Fibroblast of skin of abdomen (primary cell): Measurements from ENCODE around the gene HTR4.
"Not testable (repeated sequence)": the region's sequence is repeated elsewhere in the genome, so short reads cannot be mapped to it uniquely, and the experiment has no call there.

Experiments used
- DNase-seq: peaks from one replicate; pipeline ENCODE4 v3.0.0-alpha.2; 2013

HTR4 gene

GRCh38 chr5:148469501-148469935, 184.8 kb downstream of the HTR4 start:
- peak; percentile 5 for DNase-seq

GRCh38 chr5:148468746-148469145, 185.6 kb downstream of the HTR4 start:
- not testable (repeated sequence) for DNase-seq

- no peak for DNase-seq
Measured at GRCh38 chr5:148467958-148468357, 186.4 kb downstream of the HTR4 start.

DNA sequence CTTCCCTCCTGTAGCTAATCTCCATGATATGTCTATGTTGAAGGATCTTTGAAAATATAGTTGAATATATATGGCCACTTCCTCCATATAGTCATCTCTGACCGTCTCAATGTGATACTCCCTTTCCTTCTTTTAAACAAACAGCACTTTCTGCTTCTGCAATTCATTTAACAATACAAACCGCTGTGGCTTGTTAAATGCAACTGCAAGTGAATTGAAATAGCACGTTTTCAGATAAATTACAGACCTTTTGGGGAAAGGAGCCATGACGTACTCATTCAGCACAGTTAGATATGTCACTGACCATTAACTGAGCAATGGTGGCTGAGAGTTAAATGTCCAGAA, 188.1 kb downstream of the HTR4 start:
- no peak for DNase-seq

DNA sequence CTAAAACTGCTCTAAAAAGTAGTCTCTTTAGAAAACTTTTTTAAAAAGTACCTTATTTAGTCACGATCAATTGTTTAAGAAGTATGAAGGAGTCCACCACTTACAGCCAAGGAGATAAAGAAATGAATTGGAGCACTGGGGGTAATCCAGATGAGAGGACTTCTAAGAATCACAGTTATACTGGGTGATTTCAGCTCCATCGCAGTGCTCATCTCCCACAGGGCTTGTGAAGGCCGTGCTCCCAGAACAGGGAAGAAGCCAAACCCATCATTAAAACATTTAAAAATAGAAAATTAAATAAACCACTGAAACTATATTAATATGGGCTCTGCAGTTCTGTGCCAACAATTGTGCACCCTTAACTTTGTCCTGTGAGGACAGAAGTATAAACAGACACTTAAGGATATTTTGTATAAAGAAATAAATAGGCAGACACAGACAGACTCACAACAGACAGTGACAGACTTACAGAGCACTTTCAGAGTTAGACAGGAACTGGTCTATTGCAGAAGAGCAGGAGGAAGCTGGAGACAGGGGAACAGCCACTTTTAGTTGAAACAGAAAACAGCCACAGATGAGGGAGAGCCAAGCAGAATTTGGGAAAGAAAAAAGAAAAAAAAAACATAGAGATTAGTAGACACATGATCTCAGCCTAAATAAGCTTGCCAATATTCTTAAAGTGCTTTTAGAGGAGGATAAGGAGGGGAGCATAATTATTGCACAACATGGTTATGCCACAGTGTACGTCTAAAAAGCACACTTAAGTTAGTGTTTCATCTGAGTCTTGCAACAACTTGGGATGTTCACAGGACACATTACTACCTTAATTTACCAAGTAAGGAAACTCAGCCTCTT, 188.7 kb downstream of the HTR4 start:
- DNase-seq: no peak

DNA sequence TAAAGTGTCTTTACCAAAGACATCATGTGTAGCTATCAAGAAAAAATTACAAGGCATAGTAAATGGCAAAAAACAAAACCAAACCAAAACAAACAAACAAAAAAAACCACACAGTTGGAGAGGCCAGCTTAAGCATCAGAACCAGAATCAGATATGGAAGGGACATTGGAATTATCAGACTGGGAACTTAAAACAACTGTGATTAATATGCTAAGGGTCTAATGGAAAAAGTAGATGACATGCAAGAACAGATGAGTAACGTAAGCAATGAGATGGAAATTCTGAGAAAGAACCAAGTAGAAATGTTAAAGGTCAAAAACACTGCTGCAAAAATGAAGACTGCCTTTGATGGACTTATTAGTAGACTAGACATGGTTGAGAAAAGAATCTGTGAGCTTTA, 194.7 kb downstream of the HTR4 start:
- no peak for DNase-seq

DNA sequence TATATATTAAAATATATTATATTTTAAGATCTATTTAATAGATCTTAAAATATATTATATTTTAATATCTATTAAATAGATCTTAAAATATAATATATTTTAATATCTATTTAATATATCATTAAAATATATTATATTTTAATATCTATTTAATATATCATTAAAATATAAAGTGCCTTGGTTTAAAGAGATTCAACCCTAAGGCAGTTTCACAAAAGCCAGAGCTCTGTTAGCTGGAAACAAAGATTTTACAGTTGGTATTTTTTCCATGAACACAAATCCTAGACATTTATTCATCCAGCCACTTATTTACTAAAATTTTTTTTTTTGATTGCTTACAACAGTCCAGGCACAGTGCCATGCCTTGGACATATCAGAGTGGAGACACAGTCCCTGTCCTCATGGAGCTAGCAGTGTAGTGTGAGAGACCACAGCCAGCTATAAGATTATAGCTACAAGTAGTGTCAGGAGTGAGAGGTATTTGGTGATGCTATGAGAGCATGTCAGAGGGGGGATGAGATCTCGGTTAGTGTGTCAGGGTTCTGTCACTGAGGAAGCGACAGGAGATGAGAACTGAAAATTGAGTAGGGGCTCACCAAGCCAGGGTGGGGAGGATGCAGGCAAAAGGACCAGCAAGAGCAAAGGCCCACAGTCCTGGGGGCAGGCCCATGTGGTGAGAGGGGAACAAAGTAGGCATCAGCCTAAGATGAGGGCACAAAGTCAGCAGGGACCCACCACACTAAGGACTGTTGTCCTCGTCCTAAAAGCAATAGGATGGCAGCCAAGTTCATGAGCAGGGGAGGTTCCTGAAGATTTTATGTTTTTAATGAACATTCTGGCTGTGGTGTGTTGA, 196.1 kb downstream of the HTR4 start:
- no peak for DNase-seq

GRCh38 chr5:148457183-148457620, 197.1 kb downstream of the HTR4 start:
- no peak for DNase-seq

DNA sequence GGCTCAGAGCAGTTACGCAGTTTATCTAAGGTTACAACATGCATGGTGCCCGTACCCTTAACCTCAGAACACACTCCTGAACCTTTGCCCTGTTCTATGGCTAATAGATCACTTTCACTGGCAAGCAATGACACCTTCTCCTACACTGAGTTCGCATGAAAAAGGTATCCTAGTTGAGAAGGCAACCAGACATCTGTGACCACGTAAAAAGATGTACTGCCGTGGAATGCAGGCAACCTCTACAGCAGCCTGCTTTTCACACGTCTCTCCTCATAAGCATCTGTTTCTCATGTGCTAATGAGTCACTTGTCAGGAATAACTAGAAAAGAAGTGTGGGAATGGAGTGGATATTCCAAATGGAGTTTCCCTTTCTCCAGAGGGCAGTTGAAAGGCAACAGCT, 199.1 kb downstream of the HTR4 start:
- DNase-seq: peak; percentile 53

- no peak for DNase-seq
Measured at GRCh38 chr5:148454576-148454975, 199.8 kb downstream of the HTR4 start.

DNA sequence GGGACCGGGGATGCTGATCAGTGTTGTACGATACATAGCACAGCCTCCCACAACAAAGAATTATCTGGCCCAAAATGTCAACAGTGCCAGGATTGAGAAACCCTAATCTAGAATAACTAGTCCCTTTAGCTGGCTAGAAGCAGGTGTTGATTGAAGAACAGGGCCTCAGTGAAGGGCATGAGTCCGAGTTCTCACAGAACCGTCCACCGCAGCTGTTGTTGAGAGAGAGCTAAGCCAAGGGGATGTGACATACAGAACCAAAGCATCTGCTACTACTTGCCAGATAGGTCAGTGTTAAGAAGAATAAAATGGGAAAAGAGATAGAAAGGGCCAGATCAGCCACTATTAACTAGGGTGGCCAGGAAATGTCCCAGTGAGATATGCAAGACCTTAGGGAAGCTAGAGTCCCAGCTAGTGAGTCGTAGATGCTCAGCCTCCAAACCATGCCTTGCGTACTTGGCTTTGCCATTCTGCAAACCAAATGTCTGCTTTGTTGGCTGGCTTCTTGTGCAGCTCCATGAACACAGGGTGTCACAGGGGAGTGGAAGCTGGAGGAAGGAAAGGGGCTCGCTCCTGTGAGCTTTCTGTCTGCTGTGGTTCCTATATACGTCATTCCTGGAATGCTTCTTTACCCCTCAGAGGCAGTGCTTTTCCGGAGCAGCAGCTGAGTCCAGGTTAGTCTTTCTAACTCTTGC, 201.7 kb downstream of the HTR4 start:
- DNase-seq: peak; percentile 8

- no peak for DNase-seq
Measured at GRCh38 chr5:148446611-148447010, 207.7 kb downstream of the HTR4 start.

GRCh38 chr5:148445578-148445977, 208.7 kb downstream of the HTR4 start:
- DNase-seq: no peak

DNA sequence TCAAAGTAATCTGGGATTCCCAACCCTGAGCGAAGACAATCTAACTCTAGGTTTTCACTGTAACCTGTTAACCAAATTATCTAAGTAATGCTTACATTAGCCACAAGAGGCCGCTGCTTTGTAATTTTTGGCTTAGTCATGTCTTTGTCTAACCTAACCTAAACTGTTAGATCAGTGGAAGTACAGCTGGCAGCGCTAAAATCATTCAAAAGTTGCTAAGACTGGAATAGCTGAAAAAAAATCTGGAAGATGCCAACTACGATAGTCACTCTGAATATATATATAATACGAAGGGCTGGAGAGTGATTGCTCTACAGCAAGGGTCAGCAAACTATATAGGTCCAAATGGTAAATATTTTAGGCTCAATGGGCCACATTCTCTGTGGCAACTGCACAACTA, 210.3 kb downstream of the HTR4 start:
- peak; percentile 62 for DNase-seq

- DNase-seq: no peak
Measured at GRCh38 chr5:148443241-148443640, 211.1 kb downstream of the HTR4 start.

GRCh38 chr5:148438933-148439332, 215.4 kb downstream of the HTR4 start:
- no peak for DNase-seq

DNA sequence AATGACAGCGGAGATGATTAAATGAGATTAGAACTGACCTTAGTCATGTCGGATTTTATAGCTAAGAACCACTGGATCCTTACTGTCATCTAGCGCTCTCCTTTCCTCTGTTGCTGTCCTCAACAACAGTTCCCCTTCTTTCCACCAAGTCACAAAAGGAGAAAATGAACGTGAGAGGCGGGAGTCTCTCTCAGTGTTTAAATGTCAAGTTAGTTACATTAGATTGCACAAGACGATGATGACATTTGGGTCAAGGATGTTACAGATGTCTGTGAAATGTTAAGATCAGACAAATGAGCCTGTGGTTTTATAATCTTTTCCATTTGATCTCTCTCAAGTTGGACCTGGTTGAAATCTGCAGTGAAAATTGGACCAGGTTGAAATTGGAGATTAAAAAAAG, 217.1 kb downstream of the HTR4 start:
- DNase-seq: peak; percentile 5

DNA sequence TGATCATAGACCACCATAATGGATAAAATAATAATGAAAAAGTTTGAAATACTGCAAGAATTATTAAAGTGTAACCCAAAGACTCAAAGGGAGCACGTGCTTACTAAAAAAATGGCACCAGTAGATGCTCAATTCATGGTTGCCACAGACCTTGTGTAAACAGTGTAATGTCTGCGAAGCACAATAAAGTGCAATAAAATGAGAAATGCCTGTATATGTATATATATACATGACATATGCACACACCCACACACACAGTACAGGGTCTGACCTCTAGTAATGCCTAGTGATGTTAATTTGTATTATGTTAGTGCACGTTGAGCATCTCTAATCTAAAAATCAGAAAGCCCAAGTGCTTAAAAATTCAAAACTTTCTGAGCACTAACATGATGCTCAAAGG, 218.3 kb downstream of the HTR4 start:
- DNase-seq: no peak

- no peak for DNase-seq
Measured at GRCh38 chr5:148433826-148434225, 220.5 kb downstream of the HTR4 start.
